GM19239 (cell line): Measurements from ENCODE around the gene NAV3.

Source experiments
- DNase-seq: peaks from one replicate; pipeline ENCODE4 v3.0.0; 2011; ENCODE audit warnings: low spot score; ENCODE audit not compliant: insufficient read length
- FAIRE-seq: peaks from 2 replicates; lab custom pipeline; 2011; peaks lifted over from hg19 to GRCh38; lab: Jason Lieb, UNC

Gene NAV3

DNA sequence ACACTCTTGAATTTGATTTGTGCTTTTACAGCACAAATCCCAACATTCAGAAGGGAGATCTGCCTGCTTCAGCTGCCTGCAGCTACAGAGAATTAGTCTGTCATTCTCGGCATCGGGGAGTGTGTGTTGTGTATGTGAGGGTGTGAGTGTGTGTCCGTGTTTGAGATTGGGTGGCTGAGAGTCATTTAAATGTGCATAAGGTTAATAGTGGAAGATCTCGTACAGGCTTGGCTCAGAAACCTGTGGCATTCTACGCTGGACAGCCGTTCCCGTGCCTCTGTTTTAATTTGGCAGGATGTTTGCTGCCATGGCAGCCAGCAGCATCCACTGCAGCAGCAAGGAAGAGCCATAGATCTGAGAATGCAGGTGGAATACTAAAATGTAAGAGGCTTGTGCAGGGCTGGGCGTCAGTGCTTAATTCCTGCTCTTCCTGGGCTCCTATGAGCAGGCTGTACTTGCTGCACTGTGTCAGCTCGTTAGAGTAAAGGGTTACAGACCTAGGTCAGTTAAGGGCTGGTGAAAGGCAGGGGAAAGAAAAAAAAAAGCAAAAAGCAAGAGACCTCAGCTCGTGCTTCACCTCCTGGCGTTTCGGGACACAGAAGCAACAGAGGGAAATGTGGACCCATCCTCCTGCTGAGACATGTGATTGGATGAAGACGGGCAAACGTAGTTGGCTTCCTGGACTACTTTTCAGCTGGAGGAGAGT is 205.4 kb downstream of the NAV3 start:
- DNase-seq (no peak), FAIRE-seq (no peak)

- FAIRE-seq (no peak), DNase-seq (no peak)
Observed at GRCh38 chr12:78036874-78037273, 206.2 kb downstream of the NAV3 start.

DNA sequence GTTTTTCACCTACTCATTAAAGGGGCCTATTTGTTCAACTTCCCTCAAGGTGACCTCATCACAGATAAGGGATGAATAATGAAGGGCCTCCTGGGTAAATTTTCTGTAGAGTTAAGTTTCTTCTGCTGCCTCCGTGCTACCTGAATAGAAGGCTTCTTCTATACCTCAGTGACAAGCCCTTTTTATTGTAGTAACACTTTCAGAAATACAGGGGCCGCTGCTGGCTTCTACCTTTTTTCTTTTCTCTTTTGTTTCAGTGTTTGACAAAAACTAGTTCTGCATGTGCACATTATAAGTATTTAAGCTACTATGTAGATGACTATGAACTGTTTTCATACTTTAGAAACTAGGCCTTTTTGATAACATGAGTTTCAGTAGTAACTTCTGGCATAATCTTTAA is 207.0 kb downstream of the NAV3 start:
- no peak for FAIRE-seq
- no peak for DNase-seq

GRCh38 chr12:78038541-78038940 is 207.8 kb downstream of the NAV3 start:
- DNase-seq: no peak
- FAIRE-seq: no peak

GRCh38 chr12:78038986-78039385 is 208.3 kb downstream of the NAV3 start:
- DNase-seq (no peak), FAIRE-seq (no peak)

DNA sequence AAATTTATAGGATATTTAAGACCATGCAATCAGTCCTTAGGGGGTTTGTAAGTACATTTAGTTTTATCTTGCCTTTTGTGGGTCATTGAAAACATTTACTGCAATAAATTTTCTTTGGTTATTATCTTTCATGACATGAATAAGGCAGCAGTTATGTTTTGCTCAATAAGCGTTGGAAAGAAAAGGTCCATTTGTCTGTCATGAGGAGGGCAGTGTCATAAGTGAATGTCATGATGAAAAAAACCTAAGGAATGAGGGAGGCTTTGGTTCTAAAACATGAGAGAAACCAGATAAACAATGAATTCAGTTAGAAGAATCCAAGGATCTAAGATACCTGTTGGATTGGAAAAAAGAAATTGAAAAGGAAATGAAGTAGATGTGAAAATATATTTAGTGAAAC is 209.4 kb downstream of the NAV3 start:
- DNase-seq: no peak
- no peak for FAIRE-seq

GRCh38 chr12:78050790-78051189 is 220.1 kb downstream of the NAV3 start:
- DNase-seq (no peak), FAIRE-seq (no peak)

DNA sequence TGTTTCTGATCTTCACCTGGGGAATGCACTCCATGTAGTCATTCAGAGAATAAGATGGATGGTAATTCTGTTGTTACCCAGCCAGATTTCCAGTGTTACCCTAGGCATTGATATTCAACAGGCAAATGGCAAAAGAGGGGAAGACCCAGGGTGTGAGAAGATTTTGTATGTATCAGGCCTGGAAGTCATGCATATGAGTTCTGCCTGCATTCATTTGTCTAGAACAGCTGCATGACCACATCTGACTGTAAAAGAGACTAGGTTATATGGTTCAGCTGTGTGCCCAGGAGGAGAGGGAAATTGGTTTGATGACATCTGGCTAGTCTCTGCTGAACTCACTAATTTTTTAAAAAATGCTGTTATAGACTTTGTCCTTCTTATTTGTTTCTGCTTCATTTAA is 224.9 kb downstream of the NAV3 start:
- no peak for FAIRE-seq
- DNase-seq: no peak

DNA sequence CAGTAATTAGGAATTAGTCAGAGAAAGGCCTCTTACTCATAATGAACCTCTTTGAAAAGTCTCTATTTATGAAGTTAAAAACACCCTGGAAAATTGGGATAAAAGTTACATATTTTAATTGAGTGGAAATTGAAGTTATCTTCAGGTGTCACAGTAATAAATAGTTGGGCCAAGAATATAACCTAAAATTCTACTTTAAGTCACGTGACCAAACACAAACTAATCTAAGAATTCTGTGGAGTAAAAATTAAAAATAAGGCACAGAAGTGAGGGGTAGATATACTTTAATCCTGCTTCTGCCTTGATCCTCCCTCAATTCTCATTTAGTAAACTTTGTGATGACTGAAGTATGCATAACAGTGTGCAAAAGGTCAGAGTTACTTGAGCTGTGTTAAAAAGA is 226.4 kb downstream of the NAV3 start:
- FAIRE-seq (no peak), DNase-seq (no peak)

DNA sequence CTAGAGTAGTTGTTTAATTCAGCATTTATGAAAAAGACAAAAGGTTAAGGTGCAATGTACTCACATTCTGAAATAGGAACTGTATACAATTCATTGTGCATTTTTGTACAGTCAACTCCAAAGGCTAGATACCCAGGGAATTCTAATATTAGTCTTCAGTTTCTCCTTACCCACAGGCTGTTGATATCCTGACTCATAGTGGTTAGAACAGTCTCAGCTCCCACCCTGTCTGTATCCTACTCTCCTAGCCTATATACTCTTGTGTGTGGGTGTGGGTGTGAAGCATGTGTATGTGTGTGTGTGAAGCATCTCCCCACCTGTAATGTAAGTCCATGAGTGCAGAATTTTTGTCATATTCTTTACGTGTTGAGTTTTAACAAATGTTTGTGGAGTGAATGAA is 229.5 kb downstream of the NAV3 start:
- DNase-seq (no peak), FAIRE-seq (no peak)

GRCh38 chr12:78062786-78063185 is 232.1 kb downstream of the NAV3 start:
- FAIRE-seq: no peak
- DNase-seq: no peak

GRCh38 chr12:78081590-78082314 is 251.1 kb downstream of the NAV3 start:
- FAIRE-seq: no peak
- no peak for DNase-seq

DNA sequence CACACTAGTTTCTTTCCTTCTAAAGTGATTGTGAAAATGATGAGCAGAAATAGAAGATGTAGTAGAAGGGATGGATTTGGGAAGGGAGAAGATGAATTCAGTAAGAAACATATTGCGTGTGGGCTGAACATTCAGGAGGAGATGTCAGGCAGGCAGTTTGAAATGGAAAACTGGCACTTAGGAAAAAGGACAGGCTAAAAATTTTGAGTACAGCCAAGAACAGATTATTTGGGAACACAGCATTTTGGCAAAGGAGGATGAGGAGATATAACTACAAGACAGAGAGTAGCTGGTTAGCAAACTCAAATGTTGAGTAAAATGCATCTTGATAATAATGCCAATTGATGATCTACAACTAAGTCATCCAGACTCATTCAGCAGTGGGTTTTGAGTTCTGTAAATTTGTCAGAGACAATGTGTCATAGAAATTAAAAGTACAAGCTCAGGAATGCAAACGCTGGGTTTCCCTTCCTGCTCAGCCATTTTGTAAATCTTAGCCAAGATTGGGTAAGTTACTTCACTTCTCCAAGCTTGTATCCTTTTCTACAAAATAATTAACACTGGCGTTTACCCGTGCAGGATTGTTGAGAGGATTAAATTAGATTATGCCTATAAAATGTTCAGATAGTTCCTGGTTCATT is 255.0 kb downstream of the NAV3 start:
- DNase-seq (no peak), FAIRE-seq (no peak)

- no peak for DNase-seq
- FAIRE-seq: no peak
Observed at GRCh38 chr12:78086553-78087362, 256.1 kb downstream of the NAV3 start.

DNA sequence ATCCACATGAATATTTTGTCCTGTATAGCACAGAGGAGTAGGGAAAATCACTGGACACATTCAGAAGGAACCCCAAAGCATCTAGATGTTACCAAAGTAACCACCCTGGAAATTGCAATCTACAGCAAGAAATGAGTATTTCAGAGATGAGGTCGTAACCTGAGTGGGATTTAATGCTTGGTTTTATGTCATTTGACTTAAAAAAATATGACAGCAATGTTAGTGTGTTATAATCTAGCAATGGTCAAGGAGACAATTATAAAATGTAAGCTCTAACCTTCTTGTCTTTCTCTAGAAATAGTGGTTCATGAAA is 256.6 kb downstream of the NAV3 start:
- DNase-seq: no peak
- FAIRE-seq: no peak

- DNase-seq (no peak), FAIRE-seq (no peak)
Observed at GRCh38 chr12:78088391-78088832, 257.7 kb downstream of the NAV3 start.

DNA sequence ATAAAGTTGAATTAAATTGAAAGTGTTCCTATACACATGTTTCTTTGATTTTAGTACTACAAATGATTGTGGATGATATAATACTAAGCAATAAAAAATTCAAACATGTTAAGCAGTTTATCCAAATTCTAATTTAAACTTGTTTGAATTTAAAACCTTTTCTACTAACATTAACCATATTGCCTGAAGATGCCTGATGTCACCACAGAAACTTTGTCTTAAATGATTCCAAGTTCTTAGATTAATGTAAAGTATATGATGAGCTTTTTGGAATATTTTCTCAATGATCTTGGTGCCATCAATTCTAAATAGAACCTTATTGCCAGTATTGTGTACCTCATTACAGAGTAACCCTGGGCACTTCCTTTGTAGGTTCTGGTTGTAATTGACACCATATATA is 259.6 kb downstream of the NAV3 start:
- DNase-seq (no peak), FAIRE-seq (no peak)

DNA sequence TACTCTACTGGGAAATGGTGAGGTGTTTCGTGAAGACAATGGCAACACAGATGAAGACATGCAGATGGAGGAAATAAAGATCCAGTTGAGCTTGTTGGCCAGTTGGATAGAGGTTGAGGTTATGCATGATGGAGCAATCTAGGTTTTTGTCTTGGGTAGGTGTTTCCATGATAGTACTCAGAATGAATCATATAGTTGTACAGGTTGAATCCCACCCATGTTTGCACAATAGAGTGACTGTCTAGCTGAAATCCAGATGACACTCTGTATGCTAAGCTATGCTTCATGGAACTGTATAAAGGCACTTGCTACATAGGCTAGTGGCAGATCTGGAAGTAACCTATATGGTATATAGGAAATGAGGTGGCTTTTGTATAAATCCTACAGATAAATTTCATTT is 264.9 kb downstream of the NAV3 start:
- DNase-seq (no peak), FAIRE-seq (no peak)

DNA sequence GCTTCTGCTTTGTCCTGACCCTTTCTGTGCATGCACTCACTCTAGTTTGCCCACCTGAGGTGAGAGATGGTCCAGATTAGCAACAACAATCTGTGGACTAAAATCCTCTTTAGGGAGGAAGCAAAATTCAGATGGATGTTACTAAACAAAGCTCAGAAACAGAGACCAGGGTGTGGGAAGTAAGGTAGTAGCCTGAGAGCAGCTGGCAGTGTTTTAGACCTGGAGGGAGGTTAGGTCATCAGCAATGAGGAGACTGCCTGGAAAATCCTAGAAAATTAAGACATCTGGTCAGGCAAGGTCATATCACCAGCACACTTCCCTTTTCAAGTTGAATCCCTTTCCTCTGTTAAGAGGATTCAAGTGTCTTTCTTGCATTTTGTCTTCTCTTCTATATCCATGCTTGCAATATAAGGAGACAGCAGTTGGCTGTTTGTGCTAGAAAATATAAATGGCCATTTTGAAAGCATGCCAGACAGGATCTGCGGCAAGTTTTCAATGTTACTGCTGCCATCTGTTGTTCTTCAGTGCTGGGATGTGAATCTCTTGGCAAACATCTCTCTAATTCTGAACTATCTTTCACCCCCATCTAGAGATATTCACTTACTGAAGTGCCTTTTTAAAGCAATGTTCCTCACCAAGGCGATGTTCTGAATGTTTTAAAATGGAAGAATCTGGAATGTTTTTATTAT is 266.4 kb downstream of the NAV3 start:
- FAIRE-seq: no peak

DNA sequence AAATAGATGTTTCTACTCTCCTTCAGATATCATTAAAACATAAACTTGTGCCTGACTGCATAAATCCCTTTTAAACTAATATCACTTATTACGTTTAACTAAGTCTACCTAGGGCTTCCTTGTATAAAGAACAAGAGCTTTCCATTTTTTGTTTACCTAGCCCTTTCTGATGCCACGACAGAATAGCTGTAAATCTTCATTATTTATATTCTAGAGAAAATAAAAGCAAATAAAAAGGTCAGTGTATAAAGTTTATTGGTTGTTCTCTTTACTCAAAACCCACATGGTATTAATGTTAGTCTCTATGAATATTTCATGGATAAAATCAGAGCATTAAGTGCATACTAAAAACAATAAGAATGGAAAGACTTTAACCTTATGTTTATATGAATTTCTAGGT is 269.1 kb downstream of the NAV3 start:
- FAIRE-seq (no peak), DNase-seq (no peak)

More for the DNA sequence above, 266.4 kb downstream of the NAV3 start:
- DNase-seq: no peak
